Dedifferentiated amniotic fluid mesenchymal stem cell (primary cell): Measurements from ENCODE around the gene SPEF1.

Experiments
- DNase-seq: peaks from one replicate; pipeline ENCODE4 v3.0.0-alpha.2; 2016; ENCODE audit errors: extremely low spot score

SPEF1 gene

GRCh38 chr20:3749087-3749688 lies 32.1 kb downstream of the SPEF1 start:
- no peak for DNase-seq

GRCh38 chr20:3748073-3748472 lies 33.2 kb downstream of the SPEF1 start:
- DNase-seq = no peak

GRCh38 chr20:3747471-3747870 lies 33.8 kb downstream of the SPEF1 start:
- no peak for DNase-seq

GRCh38 chr20:3745686-3746173 lies 35.5 kb downstream of the SPEF1 start:
- no peak for DNase-seq

- no peak for DNase-seq
These were observed 36.2 kb downstream of the SPEF1 start for GRCh38 chr20:3744806-3745685.

- no peak for DNase-seq
These were observed 37.2 kb downstream of the SPEF1 start for GRCh38 chr20:3744037-3744436.

GRCh38 chr20:3743251-3743650 lies 38.0 kb downstream of the SPEF1 start:
- no peak for DNase-seq

GRCh38 chr20:3741836-3742458 lies 39.3 kb downstream of the SPEF1 start:
- no peak for DNase-seq

- DNase-seq = no peak
These were observed 40.5 kb downstream of the SPEF1 start for GRCh38 chr20:3740615-3741301.

GRCh38 chr20:3739926-3740451 lies 41.3 kb downstream of the SPEF1 start:
- no peak for DNase-seq

- no peak for DNase-seq
These were observed 42.0 kb downstream of the SPEF1 start for GRCh38 chr20:3739054-3739925.

GRCh38 chr20:3738111-3739053 lies 42.9 kb downstream of the SPEF1 start:
- no peak for DNase-seq

GRCh38 chr20:3735768-3736167 lies 45.5 kb downstream of the SPEF1 start:
- DNase-seq = no peak

GRCh38 chr20:3734111-3734843 lies 47.0 kb downstream of the SPEF1 start:
- no peak for DNase-seq

- DNase-seq = no peak
These were observed 47.9 kb downstream of the SPEF1 start for GRCh38 chr20:3733119-3733995.

GRCh38 chr20:3732327-3733118 lies 48.7 kb downstream of the SPEF1 start, which contains the start of gene HSPA12B:
Gene HSPA12B (plus strand): TSS chr20:3732685. CDS start chr20:3738675, 5,990 bp downstream.
- no peak for DNase-seq

- no peak for DNase-seq
These were observed 49.3 kb downstream of the SPEF1 start for GRCh38 chr20:3731944-3732326.
